BLaER1 treated with 17β-estradiol and CSF1 and Interleukin-3, amounts not matched to agents 10 nM and 100 nM (cell line): ENCODE data around the gene LGALS3BP.
A peak's percentile ranks its signal among the peaks of the same experiment; 100 is the strongest.

Experiments
- H3K27ac ChIP-seq, 11 experiments: shearing (Covaris generic); formaldehyde crosslinking; 2 replicates each; pipeline ENCODE4 v1.8.1; 2022
- H3K27me3 ChIP-seq, 11 experiments: shearing (Covaris generic); formaldehyde crosslinking; 2 replicates each; pipeline ENCODE4 v1.8.1; 2022
- H3K36me3 ChIP-seq, 11 experiments: shearing (Covaris generic); formaldehyde crosslinking; 2 replicates each; pipeline ENCODE4 v1.8.1; 2022
- H3K4me1 ChIP-seq, 10 experiments: shearing (Covaris generic); formaldehyde crosslinking; 2 replicates each; pipeline ENCODE4 v1.8.1; 2022
- H3K4me2 ChIP-seq, 11 experiments: shearing (Covaris generic); formaldehyde crosslinking; 2 replicates each; pipeline ENCODE4 v1.8.1; 2022
- H3K4me3 ChIP-seq, 10 experiments: shearing (Covaris generic); formaldehyde crosslinking; 2 replicates each; pipeline ENCODE4 v1.8.1; 2022
- H3K9ac ChIP-seq, 11 experiments: shearing (Covaris generic); formaldehyde crosslinking; 2 replicates each; pipeline ENCODE4 v1.8.1; 2022
- H3K9me3 ChIP-seq, 11 experiments: shearing (Covaris generic); formaldehyde crosslinking; replicated peaks in 1 of 11; 2 replicates each; pipeline ENCODE4 v1.8.1; 2022
- H4K20me1 ChIP-seq, 11 experiments: shearing (Covaris generic); formaldehyde crosslinking; 2 replicates each; pipeline ENCODE4 v1.8.1; 2022
- Cebpa-rat ChIP-seq, 11 experiments: shearing (Covaris generic); IDR thresholded peaks; 2 replicates each; pipeline ENCODE4 v1.8.1; 2022

The LGALS3BP gene

GRCh38 chr17:79018370-79018695 is 38.6 kb upstream of the LGALS3BP start:
- Histone ChIP-seq H3K4me1 (peaks cover 0 to 37% (median 1%) of the 10 kb centered on the region in 10 experiments; a peak in 13 of 20 replicates), H3K4me2 (no peak overlapping the region), H4K20me1 (peaks cover 0 to 3% (median 0%) of the 10 kb centered on the region in 11 experiments; a peak in 2 of 22 replicates), H3K27me3 (peaks cover 1 to 13% (median 8%) of the 10 kb centered on the region in 11 experiments; a peak in 18 of 22 replicates), H3K9ac (no peak overlapping the region), H3K27ac (no peak overlapping the region), H3K4me3 (no peak overlapping the region), H3K9me3 (peaks cover 28 to 37% (median 31%) of the 10 kb centered on the region in 11 experiments), H3K36me3 (no peaks in the 10 kb centered on the region)
- TF ChIP-seq Cebpa-rat (IDR thresholded peaks at IDR 0.05), result no peak

GRCh38 chr17:79017546-79018369 is 38.0 kb upstream of the LGALS3BP start:
- Histone ChIP-seq H4K20me1 (peaks cover 0 to 3% (median 0%) of the 10 kb centered on the region in 11 experiments; a peak in 1 of 22 replicates), H3K9ac (no peak overlapping the region), H3K4me1 (peaks cover 0 to 31% (median 0%) of the 10 kb centered on the region in 10 experiments; a peak in 7 of 20 replicates), H3K27me3 (peaks cover 0 to 7% (median 2%) of the 10 kb centered on the region in 11 experiments; a peak in 13 of 22 replicates), H3K4me2 (no peak overlapping the region), H3K4me3 (no peak overlapping the region), H3K9me3 (peaks cover 29 to 42% (median 37%) of the 10 kb centered on the region in 11 experiments), H3K36me3 (no peaks in the 10 kb centered on the region), H3K27ac (no peak overlapping the region)
- TF ChIP-seq Cebpa-rat (IDR thresholded peaks at IDR 0.05), result no peak

GRCh38 chr17:79014158-79014758 is 34.5 kb upstream of the LGALS3BP start:
- Histone ChIP-seq H3K4me1 (peaks cover 8 to 21% (median 9%) of the 10 kb centered on the region in 10 experiments), H4K20me1 (peaks cover 0 to 1% (median 0%) of the 10 kb centered on the region in 11 experiments; a peak in 3 of 22 replicates), H3K4me2 (no peak overlapping the region), H3K36me3 (no peaks in the 10 kb centered on the region), H3K4me3 (no peak overlapping the region), H3K27ac (no peak overlapping the region), H3K9ac (no peak overlapping the region), H3K9me3 (peaks cover 29 to 47% (median 38%) of the 10 kb centered on the region in 11 experiments), H3K27me3 (no peaks in the 10 kb centered on the region)
- TF ChIP-seq Cebpa-rat (IDR thresholded peaks at IDR 0.05), result no peak

- no peak overlapping the region for H3K4me2 ChIP-seq
- H3K27me3 ChIP-seq, result no peaks in the 10 kb centered on the region
- no peak overlapping the region for H3K4me3 ChIP-seq
- peaks cover 23 to 34% (median 24%) of the 10 kb centered on the region in 10 experiments for H3K4me1 ChIP-seq
- peaks cover 1 to 7% (median 5%) of the 10 kb centered on the region in 11 experiments; a peak in 13 of 22 replicates for H3K36me3 ChIP-seq
- TF ChIP-seq Cebpa-rat (IDR thresholded peaks at IDR 0.05), result no peak
- H4K20me1 ChIP-seq, result peaks cover 6 to 17% (median 15%) of the 10 kb centered on the region in 11 experiments; a peak in 20 of 22 replicates
- no peak overlapping the region for H3K27ac ChIP-seq
- H3K9ac ChIP-seq, result no peak overlapping the region
- H3K9me3 ChIP-seq, result peaks cover 29 to 47% (median 38%) of the 10 kb centered on the region in 11 experiments
These were observed 32.9 kb upstream of the LGALS3BP start for GRCh38 chr17:79012563-79013134.

GRCh38 chr17:79011451-79012147 is 31.9 kb upstream of the LGALS3BP start:
- peaks cover 29 to 44% (median 37%) of the 10 kb centered on the region in 11 experiments for H3K9me3 ChIP-seq
- H4K20me1 ChIP-seq, result peaks cover 16 to 28% (median 25%) of the 10 kb centered on the region in 11 experiments; a peak in 20 of 22 replicates
- no peak overlapping the region for H3K27ac ChIP-seq
- H3K9ac ChIP-seq, result no peak overlapping the region
- H3K4me2 ChIP-seq, result peak overlapping the region in 3 of 11 experiments; percentile 11 to 53 (median 17); a peak in 4 of 22 replicates
- no peak for TF ChIP-seq Cebpa-rat (IDR thresholded peaks at IDR 0.05)
- H3K27me3 ChIP-seq, result no peaks in the 10 kb centered on the region
- H3K4me3 ChIP-seq, result no peak overlapping the region
- peaks cover 33 to 45% (median 34%) of the 10 kb centered on the region in 10 experiments for H3K4me1 ChIP-seq
- peaks cover 8 to 17% (median 12%) of the 10 kb centered on the region in 11 experiments; a peak in 16 of 22 replicates for H3K36me3 ChIP-seq

- peaks cover 46 to 58% (median 47%) of the 10 kb centered on the region in 10 experiments for H3K4me1 ChIP-seq
- peaks cover 8 to 27% (median 15%) of the 10 kb centered on the region in 11 experiments; a peak in 17 of 22 replicates for H3K36me3 ChIP-seq
- peak overlapping the region; percentile 95 to 99 (median 97) for H3K9ac ChIP-seq
- peaks cover 19 to 31% (median 27%) of the 10 kb centered on the region in 11 experiments for H3K9me3 ChIP-seq
- H4K20me1 ChIP-seq, result peaks cover 29 to 41% (median 39%) of the 10 kb centered on the region in 11 experiments; a peak in 21 of 22 replicates
- peak overlapping the region; percentile 88 to 98 (median 94) for H3K27ac ChIP-seq
- no peaks in the 10 kb centered on the region for H3K27me3 ChIP-seq
- H3K4me2 ChIP-seq, result peak overlapping the region; percentile 89 to 100 (median 97)
- no peak for TF ChIP-seq Cebpa-rat (IDR thresholded peaks at IDR 0.05)
- peak overlapping the region; percentile 86 to 97 (median 92) for H3K4me3 ChIP-seq
These were observed 30.6 kb upstream of the LGALS3BP start for GRCh38 chr17:79010304-79010646.

GRCh38 chr17:79009397-79010303 is 29.9 kb upstream of the LGALS3BP start, which contains the start of gene CANT1:
TSS of gene CANT1 (minus strand) at chr17:79009764. CDS start at chr17:78997622, 12,142 bp downstream.
- Histone ChIP-seq H3K27ac (peak within 1 kb of the TSS; percentile 88 to 98 (median 94)), H4K20me1 (peaks cover 32 to 44% (median 42%) of the 10 kb centered on the region in 11 experiments; a peak in 21 of 22 replicates), H3K27me3 (no peaks in the 10 kb centered on the region), H3K4me1 (peaks cover 49 to 61% (median 50%) of the 10 kb centered on the region in 10 experiments), H3K4me2 (peak within 1 kb of the TSS; percentile 93 to 100 (median 97)), H3K36me3 (peaks cover 8 to 29% (median 15%) of the 10 kb centered on the region in 11 experiments; a peak in 17 of 22 replicates), H3K4me3 (peak within 1 kb of the TSS; percentile 86 to 97 (median 92)), H3K9me3 (peaks cover 14 to 25% (median 21%) of the 10 kb centered on the region in 11 experiments; a peak in 21 of 22 replicates), H3K9ac (peak within 1 kb of the TSS; percentile 95 to 99 (median 97))
- TF ChIP-seq Cebpa-rat (IDR thresholded peaks at IDR 0.05), result no peak
